CD4-positive, alpha-beta T cell treated with Interleukin-2 at 100 ng/mL for 4 hours (primary cell): ENCODE measurements around the gene LIG1.
"Not testable (repeated sequence)": the region's sequence is repeated elsewhere in the genome, so short reads cannot be mapped to it uniquely, and the experiment has no call there.

ENCODE experiments used
- DNase-seq: peaks from one replicate; pipeline ENCODE4 v3.0.0-alpha.2; 2020; ENCODE audit warnings: low spot score

Gene LIG1

GRCh38 chr19:48081106-48081505 is 89.0 kb downstream of the LIG1 start:
- no peak for DNase-seq

GRCh38 chr19:48070177-48070769 is 99.9 kb downstream of the LIG1 start:
- not testable (repeated sequence) for DNase-seq

GRCh38 chr19:48069435-48069834 is 100.7 kb downstream of the LIG1 start:
- DNase-seq, result no peak
